Lower leg skin (tissue), 3 donors: ENCODE measurements around the gene RPTOR.
"Not testable (repeated sequence)": the region's sequence is repeated elsewhere in the genome, so short reads cannot be mapped to it uniquely, and the experiment has no call there.

Experiments used
- CTCF ChIP-seq, 3 donors: fragments of 450-650 bp; IDR thresholded peaks; one replicate each; pipeline ENCODE4 v1.5.1; 2016; ENCODE audit warnings: antibody characterized with exemption in 3 of 3, mild to moderate bottlenecking in 3 of 3, moderate library complexity in 2 of 3
- POLR2A ChIP-seq, 2 donors: fragments of 450-650 bp; IDR thresholded peaks; one replicate each; pipeline ENCODE4 v1.6.1; 2016 to 2017; ENCODE audit warnings: antibody characterized with exemption in 2 of 2, mild to moderate bottlenecking in 1 of 2, moderate library complexity in 1 of 2

- not testable (repeated sequence) for TF ChIP-seq CTCF, POLR2A (IDR thresholded peaks at IDR 0.05)
Observed at GRCh38 chr17:80578668-80579388, 34.2 kb downstream of the RPTOR start.
